Brain microvascular endothelial cell (primary cell): ENCODE results near the gene RAB44.

Experiments
- DNase-seq: peaks from one replicate; pipeline ENCODE4 v3.0.0-alpha.2; 2020
- H3K27ac ChIP-seq: fragments of 250-450 bp; sonication (Bioruptor Pico); 2 replicates; pipeline ENCODE4 v1.5.1; 2020; ENCODE audit warnings: mild to moderate bottlenecking, moderate library complexity
- H3K27me3 ChIP-seq: fragments of 250-450 bp; sonication (Bioruptor Pico); replicated peaks from 2 replicates; pipeline ENCODE4 v1.5.1; 2020; ENCODE audit warnings: mild to moderate bottlenecking
- H3K36me3 ChIP-seq: fragments of 250-450 bp; sonication (Bioruptor Pico); replicated peaks from 2 replicates; pipeline ENCODE4 v1.5.1; 2020; ENCODE audit warnings: mild to moderate bottlenecking
- H3K4me3 ChIP-seq: 2 replicates; pipeline ENCODE4 v1.5.1; 2011; ENCODE audit warnings: low read depth, mild to moderate bottlenecking, control low read depth, low read length, moderate library complexity
- in situ Hi-C: cut with HindIII; loops from 2 replicates; pipeline ENCODE4 v1.10.0; 2017; ENCODE audit warnings: low sequenced_read_pairs, low pct_ligation_motif_present
- TF ChIP-seq, protein P1 (sequence below): IDR thresholded peaks from 2 replicates; pipeline ENCODE4 v1.5.1; 2011; ENCODE audit warnings: low read depth, mild to moderate bottlenecking, moderate library complexity, low read length, control low read depth, inconsistent platforms; ENCODE audit errors: missing control alignments

RAB44 gene

DNA sequence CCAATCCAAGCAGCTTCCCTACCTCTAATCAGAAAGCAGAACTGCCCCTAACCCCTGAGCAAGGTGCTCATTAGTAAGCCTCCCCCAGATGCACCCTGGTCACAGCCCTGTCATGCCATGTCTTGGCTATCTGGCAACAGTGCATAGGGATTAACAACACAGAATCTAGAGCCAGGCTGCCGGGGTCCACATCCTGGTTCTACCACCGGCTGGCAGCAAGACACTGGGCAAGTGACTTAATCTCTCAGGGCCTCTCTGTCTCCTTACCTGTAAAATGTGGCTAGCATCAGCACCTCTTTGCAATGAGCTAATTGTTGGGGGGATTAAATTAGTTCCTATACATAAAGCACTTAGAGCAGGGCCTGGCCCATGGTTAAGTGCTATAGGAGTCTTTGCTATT lies 73.5 kb downstream of the RAB44 start:
- no peak for DNase-seq
- Histone ChIP-seq H3K4me3 (no peak overlapping the region), H3K27me3 (no peaks in the 10 kb centered on the region), H3K36me3 (no peaks in the 10 kb centered on the region), H3K27ac (no peak overlapping the region)
- TF ChIP-seq, protein P1, sequence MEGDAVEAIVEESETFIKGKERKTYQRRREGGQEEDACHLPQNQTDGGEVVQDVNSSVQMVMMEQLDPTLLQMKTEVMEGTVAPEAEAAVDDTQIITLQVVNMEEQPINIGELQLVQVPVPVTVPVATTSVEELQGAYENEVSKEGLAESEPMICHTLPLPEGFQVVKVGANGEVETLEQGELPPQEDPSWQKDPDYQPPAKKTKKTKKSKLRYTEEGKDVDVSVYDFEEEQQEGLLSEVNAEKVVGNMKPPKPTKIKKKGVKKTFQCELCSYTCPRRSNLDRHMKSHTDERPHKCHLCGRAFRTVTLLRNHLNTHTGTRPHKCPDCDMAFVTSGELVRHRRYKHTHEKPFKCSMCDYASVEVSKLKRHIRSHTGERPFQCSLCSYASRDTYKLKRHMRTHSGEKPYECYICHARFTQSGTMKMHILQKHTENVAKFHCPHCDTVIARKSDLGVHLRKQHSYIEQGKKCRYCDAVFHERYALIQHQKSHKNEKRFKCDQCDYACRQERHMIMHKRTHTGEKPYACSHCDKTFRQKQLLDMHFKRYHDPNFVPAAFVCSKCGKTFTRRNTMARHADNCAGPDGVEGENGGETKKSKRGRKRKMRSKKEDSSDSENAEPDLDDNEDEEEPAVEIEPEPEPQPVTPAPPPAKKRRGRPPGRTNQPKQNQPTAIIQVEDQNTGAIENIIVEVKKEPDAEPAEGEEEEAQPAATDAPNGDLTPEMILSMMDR, result no peak
- in situ Hi-C loops, result loop anchor here (25.0 kb wide), 1 partner anchor 241 kb away; the partner anchor contains the start of gene FGD2

DNA sequence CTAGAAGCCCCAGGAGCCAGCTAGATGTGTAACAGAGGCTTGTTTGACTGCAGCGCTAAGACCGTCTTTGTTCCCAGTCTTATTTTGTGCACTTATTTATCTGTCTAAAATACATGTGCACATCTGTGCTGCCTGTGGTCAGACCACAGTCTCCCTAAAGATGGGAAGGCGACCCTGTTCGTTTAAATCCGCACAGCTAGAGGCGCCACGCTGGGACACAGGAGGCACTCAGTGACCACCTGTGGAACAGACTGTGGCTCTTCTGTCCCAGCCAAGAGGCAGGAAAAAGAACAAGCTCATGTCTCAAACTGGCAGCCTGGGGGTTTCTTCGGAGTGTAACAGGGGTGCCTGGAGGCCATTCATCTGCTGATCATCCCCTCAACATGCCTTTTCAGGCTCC lies 74.8 kb downstream of the RAB44 start:
- no peak overlapping the region for H3K27ac ChIP-seq
- H3K4me3 ChIP-seq, result no peak overlapping the region
- in situ Hi-C loops, result loop anchor here (25.0 kb wide), 1 partner anchor 240 kb away; the partner anchor contains the start of gene FGD2
- no peak for DNase-seq
- H3K27me3 ChIP-seq, result peaks cover 2% of the 10 kb centered on the region
- TF ChIP-seq, protein P1, result no peak
- H3K36me3 ChIP-seq, result no peaks in the 10 kb centered on the region

DNA sequence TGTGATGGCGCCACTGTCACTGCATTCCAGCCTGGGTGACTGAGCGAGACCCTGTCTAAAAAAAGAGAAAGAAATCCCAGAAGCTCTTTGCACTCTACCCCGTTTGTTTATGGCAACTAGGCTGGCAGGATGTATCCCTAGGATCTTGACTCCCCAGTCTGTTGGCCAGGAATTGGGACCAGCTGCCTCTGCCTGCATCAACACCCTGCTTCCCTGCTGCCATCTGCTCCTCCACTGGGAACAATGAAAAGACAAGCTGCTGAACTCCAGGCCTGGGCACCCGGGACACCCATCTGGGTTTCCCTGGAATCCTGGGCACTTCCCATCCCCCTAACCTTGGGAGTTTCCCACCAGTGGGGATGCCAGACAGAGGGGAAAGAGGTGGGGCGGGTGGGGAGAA lies 76.7 kb downstream of the RAB44 start:
- TF ChIP-seq, protein P1, result no peak
- Histone ChIP-seq H3K27me3 (peaks cover 2% of the 10 kb centered on the region), H3K36me3 (no peaks in the 10 kb centered on the region), H3K27ac (no peak overlapping the region), H3K4me3 (no peak overlapping the region)
- no peak for DNase-seq
- in situ Hi-C loops, result loop anchor here (25.0 kb wide), 1 partner anchor 238 kb away; the partner anchor contains the start of gene FGD2

DNA sequence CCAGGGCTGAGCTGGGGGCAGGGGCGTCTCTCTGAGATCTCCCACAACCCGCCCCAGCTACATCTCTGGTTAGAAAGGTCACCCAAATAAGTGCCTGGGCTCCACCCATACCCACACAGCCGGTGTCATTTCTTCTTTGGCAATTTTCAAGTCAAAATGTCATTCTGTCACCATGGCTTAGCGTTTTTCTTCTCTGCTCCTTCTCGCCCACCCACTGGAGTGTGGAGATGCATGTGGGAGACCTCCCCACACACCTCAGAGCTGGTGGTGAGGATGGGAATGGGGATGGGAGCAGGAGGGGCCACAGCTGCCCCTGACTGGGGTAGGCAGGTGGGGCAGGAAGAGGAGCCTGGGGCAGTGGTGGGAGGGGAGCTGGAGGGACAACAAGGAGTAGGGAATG lies 78.5 kb downstream of the RAB44 start:
- no peak for DNase-seq
- H3K27ac ChIP-seq, result no peak overlapping the region
- TF ChIP-seq, protein P1, result no peak
- H3K27me3 ChIP-seq, result peaks cover 2% of the 10 kb centered on the region
- in situ Hi-C loops, result no loop called here
- H3K36me3 ChIP-seq, result no peaks in the 10 kb centered on the region
- H3K4me3 ChIP-seq, result no peak overlapping the region

DNA sequence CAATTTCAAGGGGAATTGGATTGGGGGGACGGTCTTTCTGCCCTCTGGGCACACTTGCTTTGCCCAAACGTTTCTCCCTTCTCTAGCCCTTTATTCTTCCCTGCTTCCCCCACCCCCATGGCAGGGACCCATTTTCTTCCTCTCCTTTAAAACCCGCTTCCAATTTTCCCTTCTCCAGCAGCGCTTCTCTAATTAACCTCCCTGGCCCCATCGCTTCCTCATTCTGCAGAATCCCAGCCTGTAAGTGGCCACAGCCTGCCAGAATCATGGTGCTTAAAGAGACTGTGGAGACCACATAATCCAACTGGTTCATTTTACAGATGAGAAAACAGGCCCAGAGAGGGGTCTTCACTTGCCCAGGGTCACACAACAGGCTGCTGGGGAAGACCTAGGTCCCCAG lies 80.2 kb downstream of the RAB44 start:
- H3K27me3 ChIP-seq, result peaks cover 2% of the 10 kb centered on the region
- DNase-seq, result no peak
- H3K27ac ChIP-seq, result no peak overlapping the region
- in situ Hi-C loops, result no loop called here
- no peak overlapping the region for H3K4me3 ChIP-seq
- H3K36me3 ChIP-seq, result no peaks in the 10 kb centered on the region
- TF ChIP-seq, protein P1, result no peak

DNA sequence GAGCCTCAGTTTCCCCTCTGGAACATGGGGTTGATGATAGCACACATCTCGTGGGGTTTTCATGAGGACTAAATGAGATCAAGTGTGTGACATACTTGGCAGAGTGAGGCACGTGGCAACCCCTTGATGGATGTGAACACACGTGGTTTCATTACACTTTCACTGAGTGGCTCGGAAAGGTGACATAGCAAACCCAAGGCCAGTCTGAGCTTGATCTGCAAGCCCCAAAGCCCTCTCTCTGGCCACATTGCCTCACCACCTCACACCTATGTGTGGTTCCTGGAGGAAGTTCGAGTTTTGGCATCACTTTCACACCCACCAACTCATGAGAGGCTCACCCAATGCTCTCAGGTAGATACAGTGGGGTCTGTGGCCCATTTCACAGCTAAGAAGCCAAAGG lies 81.6 kb downstream of the RAB44 start:
- TF ChIP-seq, protein P1, result no peak
- DNase-seq, result no peak

More for the DNA sequence above, 81.6 kb downstream of the RAB44 start:
- in situ Hi-C loops, result no loop called here
- no peak overlapping the region for H3K4me3 ChIP-seq
- peaks cover 2% of the 10 kb centered on the region for H3K27me3 ChIP-seq
- no peaks in the 10 kb centered on the region for H3K36me3 ChIP-seq
- no peak overlapping the region for H3K27ac ChIP-seq
